Posterior vena cava (tissue), 2 donors: ENCODE data around the gene TRPM7. TPM values are rescaled to one million over a fixed set of nuclear protein-coding genes. Genes with fewer than 3 reads are reported as not detected.

Experiments used
- total RNA-seq, 2 donors: library from RNA; stranded (reverse); fragmentation: NEBNext Ultra II Directional; extraction: Animal tissue kit (Norgen Biotek cat#: 25700); gene quantifications; one replicate each; pipeline ENCODE4 v1.2.1, GENCODE V29; 2021
- donor health status: DM: yes; HTN: yes; CAD: no.
- donor health status: DM: yes; HTN: yes; CAD: no.

TRPM7 gene
- total RNA-seq, 2 donors from 2014 or later: 37.1 to 47.8 TPM

Other genes starting within 250 kb of the TRPM7 start
- 1 to 10 TPM in 1 of 2 donors, under 1 TPM in 1; 0.86 to 1.1 TPM for gene USP50, start 140.1 kb downstream of the TRPM7 start, total RNA-seq
- gene SPPL2A, start 78.9 kb upstream of the TRPM7 start, total RNA-seq: 100 to 1,000 TPM in 1 of 2 donors, 10 to 100 TPM in 1; 98.9 to 108 TPM
- gene AP4E1, start 221.9 kb upstream of the TRPM7 start, total RNA-seq: 10 to 100 TPM; 11.5 to 18.6 TPM